Measurements from ENCODE around the gene SEC63. TPM values are rescaled to one million over a fixed set of nuclear protein-coding genes. Genes with fewer than 3 reads are reported as not detected.

Gene SEC63
- 42.7 and 59.8 TPM in 2 replicates for total RNA-seq

GRCh38 chr6:107957909-107958688 lies at the start of gene SEC63:
SEC63 (minus strand) TSS chr6:107958208; CDS start chr6:107958009, 199 bp downstream.

Other genes with a start within 250 kb of the SEC63 start
- not detected in 2 replicates for gene SCML4, start 133.9 kb downstream of the SEC63 start, total RNA-seq
- 69.7 and 83.3 TPM in 2 replicates for gene OSTM1, start 116.5 kb upstream of the SEC63 start, total RNA-seq
- under 0.01 and 0.85 TPM in 2 replicates for gene NR2E1, start 207.8 kb upstream of the SEC63 start, total RNA-seq

Measured in nasal cavity respiratory epithelium epithelial cell of viscerocranial mucosa (primary cell).